Brain microvascular endothelial cell (primary cell): ENCODE results near the gene CASTOR1.

ENCODE experiments used
- DNase-seq: peaks from one replicate; pipeline ENCODE4 v3.0.0-alpha.2; 2020
- H3K27ac ChIP-seq: fragments of 250-450 bp; sonication (Bioruptor Pico); 2 replicates; pipeline ENCODE4 v1.5.1; 2020; ENCODE audit warnings: mild to moderate bottlenecking, moderate library complexity
- H3K27me3 ChIP-seq: fragments of 250-450 bp; sonication (Bioruptor Pico); replicated peaks from 2 replicates; pipeline ENCODE4 v1.5.1; 2020; ENCODE audit warnings: mild to moderate bottlenecking
- H3K36me3 ChIP-seq: fragments of 250-450 bp; sonication (Bioruptor Pico); replicated peaks from 2 replicates; pipeline ENCODE4 v1.5.1; 2020; ENCODE audit warnings: mild to moderate bottlenecking
- H3K4me3 ChIP-seq: 2 replicates; pipeline ENCODE4 v1.5.1; 2011; ENCODE audit warnings: low read depth, mild to moderate bottlenecking, control low read depth, low read length, moderate library complexity
- CTCF ChIP-seq: IDR thresholded peaks from 2 replicates; pipeline ENCODE4 v1.5.1; 2011; ENCODE audit warnings: low read depth, mild to moderate bottlenecking, moderate library complexity, low read length, control low read depth, inconsistent platforms; ENCODE audit errors: missing control alignments
- in situ Hi-C: cut with HindIII; loops from 2 replicates; pipeline ENCODE4 v1.10.0; 2017; ENCODE audit warnings: low sequenced_read_pairs, low pct_ligation_motif_present

Gene CASTOR1

GRCh38 chr22:30252411-30253204, 36.7 kb downstream of the CASTOR1 start:
- H3K27me3 ChIP-seq, result no peaks in the 10 kb centered on the region
- H3K36me3 ChIP-seq, result no peaks in the 10 kb centered on the region
- in situ Hi-C loops, result no loop called here
- H3K4me3 ChIP-seq, result no peak overlapping the region
- peak overlapping the region; percentile 91 for H3K27ac ChIP-seq
- no peak for TF ChIP-seq CTCF
- DNase-seq, result no peak

- H3K27ac ChIP-seq, result peak overlapping the region; percentile 91
- in situ Hi-C loops, result no loop called here
These were observed 37.6 kb downstream of the CASTOR1 start for GRCh38 chr22:30251711-30252110.

GRCh38 chr22:30250661-30251267, 38.5 kb downstream of the CASTOR1 start:
- no peak for TF ChIP-seq CTCF
- Histone ChIP-seq H3K36me3 (no peaks in the 10 kb centered on the region), H3K27me3 (no peaks in the 10 kb centered on the region), H3K27ac (peak overlapping the region; percentile 91), H3K4me3 (no peak overlapping the region)
- no peak for DNase-seq
- in situ Hi-C loops, result no loop called here

More at GRCh38 chr22:30251711-30252110, 37.6 kb downstream of the CASTOR1 start:
- Histone ChIP-seq H3K36me3 (no peaks in the 10 kb centered on the region), H3K27me3 (no peaks in the 10 kb centered on the region), H3K4me3 (no peak overlapping the region)
- DNase-seq, result peak; percentile 84
- TF ChIP-seq CTCF, result no peak

- Histone ChIP-seq H3K4me3 (no peak overlapping the region), H3K27ac (peak overlapping the region; percentile 49), H3K36me3 (peaks cover 5% of the 10 kb centered on the region), H3K27me3 (no peaks in the 10 kb centered on the region)
- in situ Hi-C loops, result no loop called here
- no peak for DNase-seq
- TF ChIP-seq CTCF, result no peak
These were observed 39.2 kb downstream of the CASTOR1 start for GRCh38 chr22:30250039-30250565.

- Histone ChIP-seq H3K27me3 (no peaks in the 10 kb centered on the region), H3K36me3 (peaks cover 12% of the 10 kb centered on the region), H3K4me3 (no peak overlapping the region), H3K27ac (peak overlapping the region; percentile 49)
- no peak for DNase-seq
- TF ChIP-seq CTCF, result no peak
- in situ Hi-C loops, result no loop called here
These were observed 40.0 kb downstream of the CASTOR1 start for GRCh38 chr22:30249049-30250038.
